Aortic smooth muscle cell (primary cell): Measurements from ENCODE around the gene NSUN6. TPM values are rescaled to one million over a fixed set of nuclear protein-coding genes. Genes with fewer than 3 reads are reported as not detected.

ENCODE experiments used
- total RNA-seq: library from RNA; depleted of rRNA; stranded (reverse); fragments of >200 nt; gene quantifications from 2 replicates; pipeline ENCODE4 v1.2.3, GENCODE V29; 2014

The NSUN6 gene
- 9.0 and 9.4 TPM in 2 replicates for total RNA-seq

GRCh38 chr10:18651324-18652007 is at the start of gene NSUN6:
TSS of gene NSUN6 (minus strand) at chr10:18651587. CDS start at chr10:18651203, 384 bp downstream.

GRCh38 chr10:18659125-18659818 is 7.9 kb upstream of the NSUN6 start, which contains the start of gene ARL5B:
TSS of gene ARL5B (plus strand) at chr10:18659431. CDS start at chr10:18659638, 207 bp downstream.

Other genes with a start within 250 kb of the NSUN6 start
- gene ARL5B, start 7.8 kb upstream of the NSUN6 start, total RNA-seq, result 7.0 and 9.7 TPM in 2 replicates